K562 (cell line): Measurements from ENCODE around the gene NOC4L. TPM values are rescaled to one million over a fixed set of nuclear protein-coding genes. Genes with fewer than 3 reads are reported as not detected.

Experiments
- ATAC-seq: fragments of 200-7000 bp; cut with Tn5 transposase; 3 replicates; pipeline ENCODE4 v1.9.1; 2020; ENCODE audit warnings: moderate library complexity
- BruUV-seq: library from RNA; stranded (reverse); fragments of 400-500 nt; replicated peaks from 2 replicates; lab custom pipeline; 2021; lab: Mats Ljungman, UMichigan
- CTCF ChIA-PET: fragments of 300-600 bp; formaldehyde crosslinking; extraction: SDS; loops from one replicate; lab custom pipeline; 2021; ENCODE audit warnings: low intra/inter-chr PET ratio; lab: Yijun Ruan, JAX
- POLR2A ChIA-PET: fragments of 300-600, 350-650 bp; sonication (Branson Sonifier 250); formaldehyde crosslinking; extraction: SDS; loops from one replicate; lab custom pipeline; 2021; ENCODE audit warnings: antibody characterized with exemption, inconsistent platforms; lab: Yijun Ruan, JAX
- DNase-seq, 4 experiments: peaks; one replicate each; pipeline versions ENCODE4 v3.0.0 to v3.0.0-alpha.2; 2011 to 2018; ENCODE audit warnings: low spot score in 3 of 4, mixed read lengths in 3 of 4; ENCODE audit errors: extremely low read depth in 1 of 4
- FAIRE-seq: peaks from 2 replicates; lab custom pipeline; 2011; peaks lifted over from hg19 to GRCh38; lab: Jason Lieb, UNC
- H2AFZ ChIP-seq: 2 replicates; pipeline ENCODE4 v1.6.0; 2011; ENCODE audit warnings: low read depth, low read length, control low read depth, inconsistent platforms
- H3K27ac ChIP-seq: fragments of 200-600 bp; 3 replicates; pipeline ENCODE4 v1.8.0; 2011; ENCODE audit warnings: low read depth, mild to moderate bottlenecking, control low read depth, inconsistent platforms, low read length, moderate library complexity, mixed read lengths; ENCODE audit errors: extremely low read depth
- H3K27me3 ChIP-seq, 2 experiments: fragments of 300-600 bp in 1 of 2; 2 replicates in 1 of 2; 3 replicates in 1 of 2; pipeline versions ENCODE4 v1.6.0 to v1.8.0; 2011; ENCODE audit warnings: inconsistent platforms in 2 of 2, low read length in 2 of 2, mild to moderate bottlenecking in 1 of 2, mixed read lengths in 1 of 2, moderate library complexity in 1 of 2; ENCODE audit not compliant: control insufficient read depth in 2 of 2, insufficient read depth in 2 of 2
- H3K36me3 ChIP-seq: fragments of 300-600 bp; 3 replicates; pipeline ENCODE4 v1.8.0; 2011; ENCODE audit warnings: mild to moderate bottlenecking, low read length, inconsistent platforms; ENCODE audit not compliant: control insufficient read depth, insufficient read depth
- H3K4me1 ChIP-seq, 2 experiments: fragments of 200-600 bp in 1 of 2; replicated peaks in 1 of 2; 2 replicates in 1 of 2; 3 replicates in 1 of 2; pipeline versions ENCODE4 v1.5.1 to v1.8.0; 2011; ENCODE audit warnings: inconsistent platforms in 2 of 2, low read length in 2 of 2, mild to moderate bottlenecking in 1 of 2, mixed read lengths in 1 of 2, moderate library complexity in 1 of 2; ENCODE audit not compliant: control insufficient read depth in 2 of 2, insufficient read depth in 2 of 2
- H3K4me2 ChIP-seq: 2 replicates; pipeline ENCODE4 v1.6.1; 2011; ENCODE audit warnings: low read length, control low read depth, inconsistent platforms, mixed read lengths; ENCODE audit not compliant: insufficient read depth
- H3K4me3 ChIP-seq: fragments of 200-600 bp; sonication (generic), shearing (Covaris generic); 2 replicates; pipeline ENCODE4 v1.5.1; 2016; ENCODE audit warnings: control low read depth, inconsistent platforms
- H3K79me2 ChIP-seq: fragments of 200-600 bp; 3 replicates; pipeline ENCODE4 v1.8.0; 2011; ENCODE audit warnings: low read length, inconsistent platforms; ENCODE audit not compliant: control insufficient read depth, insufficient read depth
- H3K9ac ChIP-seq, 2 experiments: 2 replicates each; pipeline versions ENCODE4 v1.6.0 to v1.6.1; 2011; ENCODE audit warnings: low read depth in 2 of 2, low read length in 2 of 2, control low read depth in 1 of 2, inconsistent platforms in 1 of 2, mild to moderate bottlenecking in 1 of 2, mixed read lengths in 1 of 2; ENCODE audit not compliant: insufficient read depth in 1 of 2
- H3K9me1 ChIP-seq: one replicate; pipeline ENCODE4 v1.6.0; 2011; ENCODE audit warnings: inconsistent platforms, mild to moderate bottlenecking, low read length, moderate library complexity; ENCODE audit not compliant: control insufficient read depth, insufficient read depth
- H3K9me3 ChIP-seq: replicated peaks from 2 replicates; pipeline ENCODE4 v1.5.1; 2011; ENCODE audit warnings: low read depth, low read length, inconsistent platforms; ENCODE audit not compliant: control insufficient read depth, insufficient read depth
- H4K20me1 ChIP-seq: replicated peaks from 2 replicates; pipeline ENCODE4 v1.6.1; 2011; ENCODE audit warnings: low read length, inconsistent platforms, mixed read lengths; ENCODE audit not compliant: control insufficient read depth, insufficient read depth
- FOXO4 ChIP-seq: fragments of 450-650 bp; formaldehyde crosslinking; IDR thresholded peaks from 2 replicates; pipeline ENCODE4 v1.4.0; 2020; ENCODE audit warnings: mild to moderate bottlenecking, moderate library complexity
- TFAM ChIP-seq: fragments of 250-450 bp; sonication (Bioruptor Pico); conservative IDR thresholded peaks from 2 replicates; pipeline ENCODE4 v1.5.0; 2021; ENCODE audit warnings: mild to moderate bottlenecking, moderate library complexity
- ZBTB33 ChIP-seq: sonication (generic); formaldehyde crosslinking; IDR thresholded peaks from 2 replicates; pipeline ENCODE4 v1.8.1; 2023; ENCODE audit warnings: mild to moderate bottlenecking, missing genetic modification reagents
- WGBS: fragments of 100-300 bp; shearing (Covaris generic); methylation state at CpG from one replicate; pipeline ENCODE4 v1.1.6; 2016; ENCODE audit warnings: low coverage, mixed read lengths; ENCODE audit not compliant: insufficient coverage; ENCODE audit errors: missing lambda C conversion rate; 5-methylcytosine and 5-hydroxymethylcytosine counted together
- in situ Hi-C: fragments of 300-500 bp; cut with MboI; formaldehyde crosslinking; loops from 4 replicates; pipeline ENCODE4 v1.15.0; 2018; ENCODE audit warnings: inconsistent platforms, mixed read lengths
- intact Hi-C: fragments of 100-400 bp; cut with micrococcal nuclease; formaldehyde crosslinking; loops from 2 replicates; pipeline ENCODE4 v1.14.2; 2022
- polyA plus RNA-seq, 8 experiments: library from polyadenylated mRNA; depleted of rRNA in 4 of 8; stranded (reverse) in 5 of 8; unstranded in 3 of 8; fragments of >200 nt; fragmentation: Nextera tagmentation in 2 of 8; fragmentation: Illumina TruSeq in 1 of 8; extraction: Ambion mirVana in 2 of 8; extraction: Trizol in 1 of 8; gene quantifications; 2 replicates each; pipeline versions ENCODE4 v1.2.1 to v1.2.3, GENCODE V29; 2011 to 2014; ENCODE audit warnings: inconsistent platforms in 1 of 8, missing spikeins in 1 of 8
- total RNA-seq, 7 experiments: library from RNA; depleted of rRNA in 6 of 7; stranded (reverse); fragments of >200 nt in 6 of 7; fragmentation: Illumina TruSeq in 2 of 7; extraction: Trizol in 2 of 7; gene quantifications; 2 replicates each; pipeline versions ENCODE4 v1.2.1 to v1.2.3, GENCODE V29; 2011 to 2021; ENCODE audit warnings: low replicate concordance in 1 of 7

NOC4L gene
- total and polyA plus RNA-seq, 9 of the 15 experiments (the other 6 are each of a cell fraction or from before 2014, with no cell fraction given): 1.3 to 77.0 (median 20.0) TPM

- Histone ChIP-seq H2AFZ (no peak overlapping the region), H3K27ac (no peak overlapping the region), H3K9ac (no peak overlapping the region), H4K20me1 (no peaks in the 10 kb centered on the region), H3K79me2 (no peaks in the 10 kb centered on the region), H3K27me3 (no peaks in the 10 kb centered on the region), H3K36me3 (peaks cover 28% of the 10 kb centered on the region), H3K4me1 (peaks cover 0 to 20% of the 10 kb centered on the region in 2 experiments; a peak in 2 of 5 replicates), H3K4me3 (no peak overlapping the region), H3K9me3 (no peaks in the 10 kb centered on the region; the same call in none of the 2 replicates), H3K9me1 (no peaks in the 10 kb centered on the region), H3K4me2 (no peak overlapping the region)
- ATAC-seq (no peak), DNase-seq (no peak), FAIRE-seq (no peak)
- WGBS: 96% methylated on average over 14 of the region's 14 CpGs
- in situ Hi-C loops: no loop called here
- POLR2A ChIA-PET: interaction anchor here (0.6 kb wide), 1 partner anchor 153 kb away, joined by 3 read pairs; no protein-coding TSS in a partner anchor
- no TSS peak for BruUV-seq
- intact Hi-C loops: no loop called here
- CTCF ChIA-PET: no interaction called here
- TF ChIP-seq TFAM (CRISPR knock-in tag): no peak
- TF ChIP-seq FOXO4: no peak
- peak; percentile 65 for TF ChIP-seq ZBTB33
Measured at GRCh38 chr12:132131229-132131628, 13.0 kb upstream of the NOC4L start.
